SK-N-SH (cell line): ENCODE results near the gene CCDC30.

Experiments used
- CTCF ChIP-seq: fragments of 200-600 bp; sonication (generic); IDR thresholded peaks from 2 replicates; pipeline ENCODE4 v1.6.1; 2017; ENCODE audit warnings: antibody characterized with exemption, mild to moderate bottlenecking, moderate library complexity
- FOXJ3 ChIP-seq: sonication (generic); formaldehyde crosslinking; IDR thresholded peaks from 2 replicates; pipeline ENCODE4 v1.5.1; 2020; ENCODE audit warnings: mild to moderate bottlenecking, missing genetic modification reagents
- RFX5 ChIP-seq: IDR thresholded peaks from 2 replicates; pipeline ENCODE4 v1.6.1; 2012; ENCODE audit warnings: mild to moderate bottlenecking, improper control_type of control experiment, low read length
- TAF1 ChIP-seq: IDR thresholded peaks from 2 replicates; pipeline ENCODE4 v1.6.1; 2012; ENCODE audit warnings: low read depth, mild to moderate bottlenecking, low read length, moderate library complexity, borderline replicate concordance
- USF1 ChIP-seq: IDR thresholded peaks from 2 replicates; pipeline ENCODE4 v1.4.0; 2012; ENCODE audit warnings: low read depth, borderline replicate concordance

- TF ChIP-seq CTCF (no peak), FOXJ3 (CRISPR knock-in tag) (no peak), RFX5 (no peak), USF1 (no peak), TAF1 (no peak)
Observed at GRCh38 chr1:42454403-42454802, 8.7 kb upstream of the CCDC30 start.
